Measurements from ENCODE around the gene PBX2.

PBX2 gene

GRCh38 chr6:32170294-32170693, 19.7 kb downstream of the PBX2 start:
- no peak for DNase-seq

GRCh38 chr6:32168807-32169591, 21.0 kb downstream of the PBX2 start:
- no peak for DNase-seq

GRCh38 chr6:32168350-32168749, 21.7 kb downstream of the PBX2 start:
- no peak for DNase-seq

- no peak for DNase-seq
These were observed 22.2 kb downstream of the PBX2 start for GRCh38 chr6:32167761-32168262.

DNA sequence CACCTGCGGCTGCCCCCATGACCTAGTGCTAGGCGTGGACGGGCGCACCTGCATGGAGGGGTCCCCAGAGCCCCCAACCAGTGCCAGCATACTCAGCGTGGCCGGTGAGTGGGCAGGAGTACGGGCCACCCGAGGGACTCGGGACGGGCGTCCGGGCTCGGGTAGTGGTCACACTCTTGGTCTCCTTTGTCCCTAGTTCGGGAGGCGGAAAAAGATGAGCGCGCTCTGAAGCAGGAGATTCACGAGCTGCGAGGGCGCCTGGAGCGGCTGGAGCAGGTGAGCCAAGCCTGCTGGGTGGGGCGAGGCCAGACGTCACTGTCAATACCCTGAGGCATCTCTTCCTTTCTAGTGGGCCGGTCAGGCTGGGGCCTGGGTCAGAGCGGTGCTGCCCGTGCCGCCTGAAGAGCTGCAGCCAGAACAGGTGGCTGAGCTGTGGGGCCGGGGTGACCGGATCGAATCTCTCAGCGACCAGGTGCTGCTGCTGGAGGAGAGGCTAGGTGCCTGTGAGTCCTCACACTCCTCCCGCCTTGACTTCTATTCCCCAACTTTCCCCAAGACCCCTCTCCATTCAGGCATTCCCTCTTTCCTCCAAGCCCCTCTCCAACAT, 22.7 kb downstream of the PBX2 start:
- no peak for DNase-seq

GRCh38 chr6:32166411-32167061, 23.5 kb downstream of the PBX2 start:
- DNase-seq: no peak

GRCh38 chr6:32164295-32164694, 25.7 kb downstream of the PBX2 start, which contains the start of gene EGFL8:
Gene EGFL8, plus strand, starts transcription at chr6:32164595. Its CDS starts 1,571 bp downstream, at chr6:32166166.
- no peak for DNase-seq

GRCh38 chr6:32163559-32164258, 26.3 kb downstream of the PBX2 start:
- no peak for DNase-seq

DNA sequence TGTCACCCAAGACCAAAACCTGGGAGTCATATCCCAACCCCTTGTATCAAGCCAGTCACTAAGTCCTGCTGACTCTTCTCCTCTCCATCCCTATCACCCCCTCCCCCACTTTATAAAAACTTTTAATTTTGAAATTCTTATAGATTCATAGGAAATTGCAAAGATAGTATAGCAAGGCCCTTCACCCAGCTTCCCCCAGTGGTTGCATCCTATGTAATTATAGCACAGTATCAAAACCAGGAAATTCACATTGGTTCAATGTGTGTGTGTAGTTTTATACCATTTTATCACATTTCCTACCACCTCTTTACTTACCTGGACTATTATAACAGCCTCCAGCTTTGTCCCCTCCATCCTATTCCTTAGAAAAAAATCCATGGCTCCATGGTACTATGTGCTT, 31.9 kb downstream of the PBX2 start:
- DNase-seq: no peak

DNA sequence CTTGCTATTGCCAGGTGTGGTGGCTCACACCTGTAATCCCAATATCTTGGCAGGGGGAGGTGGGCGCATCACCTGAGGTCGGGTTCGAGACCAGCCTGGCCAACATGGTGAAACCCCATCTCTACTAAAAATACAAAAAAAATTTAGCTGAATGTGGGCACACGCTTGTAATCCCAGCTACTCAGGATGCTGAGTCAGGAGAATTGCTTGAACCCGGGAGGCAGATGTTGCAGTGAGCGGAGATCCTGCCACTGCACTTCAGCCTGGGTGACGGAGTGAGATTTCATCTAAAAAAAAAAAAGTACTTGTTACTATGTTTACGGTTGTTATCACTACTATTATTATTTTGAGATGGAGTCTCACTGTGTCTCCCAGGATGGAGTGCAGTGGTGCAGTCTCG, 33.1 kb downstream of the PBX2 start:
- DNase-seq: no peak

DNA sequence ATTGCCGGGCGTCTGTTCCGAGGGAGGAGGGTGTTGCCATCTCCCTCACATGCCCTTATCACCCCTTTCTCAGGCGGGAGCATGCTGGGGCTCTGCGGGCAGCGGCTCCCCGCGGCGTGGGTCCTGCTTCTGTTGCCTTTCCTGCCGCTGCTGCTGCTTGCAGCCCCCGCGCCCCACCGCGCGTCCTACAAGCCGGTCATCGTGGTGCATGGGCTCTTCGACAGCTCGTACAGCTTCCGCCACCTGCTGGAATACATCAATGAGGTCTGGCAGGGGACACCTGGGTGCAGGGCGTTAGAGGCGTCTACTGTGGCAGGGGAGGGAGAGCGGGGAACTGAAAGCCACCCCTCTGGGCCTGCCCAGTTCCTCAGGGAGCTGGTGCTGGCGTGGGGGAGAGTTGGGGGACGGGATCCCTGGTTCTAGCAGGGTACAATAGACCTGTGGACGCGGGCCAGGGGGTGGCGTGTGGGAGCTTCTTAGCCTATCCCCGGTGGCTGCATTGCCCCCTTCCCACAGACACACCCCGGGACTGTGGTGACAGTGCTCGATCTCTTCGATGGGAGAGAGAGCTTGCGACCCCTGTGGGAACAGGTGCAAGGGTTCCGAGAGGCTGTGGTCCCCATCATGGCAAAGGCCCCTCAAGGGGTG, 35.4 kb downstream of the PBX2 start:
- peak; percentile 53 for DNase-seq

DNA sequence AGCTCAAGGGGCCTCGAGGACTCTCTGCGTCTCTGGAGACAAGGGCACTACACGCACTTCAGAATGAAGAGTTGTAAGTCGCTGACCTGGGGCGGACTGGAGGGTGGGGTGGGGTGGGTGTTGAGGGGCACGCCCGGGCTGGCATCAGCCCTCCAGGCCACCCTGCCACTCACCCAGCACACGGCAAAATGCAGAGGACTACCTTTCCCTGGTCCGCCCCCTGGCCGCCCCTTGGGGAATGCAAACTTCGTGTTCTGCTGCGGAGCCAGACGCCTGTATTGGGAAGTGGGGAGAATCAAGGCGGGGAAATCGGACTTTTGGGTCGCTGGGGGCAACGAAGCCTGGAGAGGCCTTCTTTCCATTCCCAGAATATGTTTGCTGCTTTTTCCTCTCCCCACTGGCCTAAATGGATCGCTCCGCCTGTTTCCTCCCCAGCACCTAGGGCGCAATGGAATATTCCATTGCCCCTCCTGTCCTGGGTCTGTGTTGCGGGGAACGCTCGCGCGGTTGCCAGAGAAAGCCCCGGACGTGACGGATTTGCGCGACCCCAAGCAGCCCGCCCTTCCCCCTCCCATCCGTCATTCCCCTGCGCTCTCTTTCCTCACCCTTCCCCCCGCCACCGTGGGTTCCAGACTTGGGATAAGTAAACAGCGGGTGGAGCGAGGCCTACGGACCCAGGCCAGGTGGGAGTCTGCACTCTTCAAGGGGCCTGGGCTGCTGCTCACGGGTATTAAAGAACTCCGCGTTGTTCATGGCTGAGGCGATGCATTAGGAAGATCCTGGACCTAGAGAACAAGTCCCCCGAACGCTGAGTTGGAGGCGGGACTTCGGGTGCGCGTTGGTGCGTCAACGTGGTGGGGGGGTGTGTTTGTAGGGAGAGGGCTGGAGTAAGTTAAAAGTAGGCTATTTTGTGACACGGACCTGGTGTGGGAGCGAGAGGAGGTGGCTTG, 36.2 kb downstream of the PBX2 start, which contains the start of gene PPT2:
Gene PPT2, plus strand, starts transcription at position 578 of the 950 bp plus-strand sequence. CDS start 454 bp downstream, outside the sequence.
- peak; percentile 54 for DNase-seq

- DNase-seq: no peak
These were observed 37.0 kb downstream of the PBX2 start for GRCh38 chr6:32152769-32153563.

GRCh38 chr6:32151863-32152768, 37.9 kb downstream of the PBX2 start, which contains the start of gene PRRT1:
Gene PRRT1, minus strand, starts transcription at chr6:32151939. Its CDS starts 112 bp downstream, at chr6:32151827.
- no peak for DNase-seq

GRCh38 chr6:32151181-32151862, 38.7 kb downstream of the PBX2 start:
- no peak for DNase-seq

DNA sequence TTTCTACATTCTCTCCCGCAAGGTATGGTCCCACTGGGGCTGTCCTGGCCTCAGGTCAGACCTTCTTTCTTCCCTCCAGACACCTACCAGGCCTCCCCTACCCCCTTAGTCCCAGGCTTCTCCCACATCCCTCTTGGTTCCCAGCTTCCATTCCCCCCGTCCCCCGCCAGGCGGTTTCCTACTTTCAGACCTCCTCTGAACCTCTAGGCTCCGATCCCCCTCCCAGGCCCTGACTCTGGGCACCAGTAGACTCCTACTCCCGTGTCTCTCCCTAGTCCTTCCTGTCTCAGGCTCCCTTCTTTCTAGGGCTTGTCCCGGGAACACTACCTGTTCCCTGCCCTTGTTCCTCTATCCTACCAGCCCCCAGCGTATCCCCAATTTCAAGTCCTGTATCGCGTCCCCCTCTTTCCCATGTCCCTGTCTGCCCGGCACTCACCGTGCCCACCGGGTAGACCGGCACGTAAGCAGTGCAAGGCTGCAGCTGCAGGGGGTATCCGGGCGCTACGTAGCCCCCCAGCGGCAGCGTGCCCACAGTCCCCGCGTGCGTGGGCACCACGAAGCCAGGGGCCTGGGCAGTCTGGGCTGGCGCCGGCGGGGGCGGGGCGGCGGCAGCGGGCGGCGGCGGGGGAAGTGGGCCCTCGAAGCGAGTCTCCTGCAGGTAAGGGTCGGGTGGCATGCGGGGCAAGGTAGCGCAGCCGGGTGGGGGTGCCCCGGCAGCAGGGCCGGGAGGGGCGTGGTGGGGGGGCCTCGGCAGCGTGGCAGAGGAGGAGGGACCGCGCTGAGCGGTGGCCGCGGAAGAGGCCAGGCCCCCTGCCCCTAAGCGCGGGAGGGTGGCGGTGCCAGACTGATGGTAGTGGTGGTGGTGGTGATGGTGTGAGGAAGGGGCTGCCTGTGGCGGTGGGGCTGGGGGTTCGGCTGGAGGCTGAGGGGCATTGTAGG, 39.8 kb downstream of the PBX2 start:
- no peak for DNase-seq

DNA sequence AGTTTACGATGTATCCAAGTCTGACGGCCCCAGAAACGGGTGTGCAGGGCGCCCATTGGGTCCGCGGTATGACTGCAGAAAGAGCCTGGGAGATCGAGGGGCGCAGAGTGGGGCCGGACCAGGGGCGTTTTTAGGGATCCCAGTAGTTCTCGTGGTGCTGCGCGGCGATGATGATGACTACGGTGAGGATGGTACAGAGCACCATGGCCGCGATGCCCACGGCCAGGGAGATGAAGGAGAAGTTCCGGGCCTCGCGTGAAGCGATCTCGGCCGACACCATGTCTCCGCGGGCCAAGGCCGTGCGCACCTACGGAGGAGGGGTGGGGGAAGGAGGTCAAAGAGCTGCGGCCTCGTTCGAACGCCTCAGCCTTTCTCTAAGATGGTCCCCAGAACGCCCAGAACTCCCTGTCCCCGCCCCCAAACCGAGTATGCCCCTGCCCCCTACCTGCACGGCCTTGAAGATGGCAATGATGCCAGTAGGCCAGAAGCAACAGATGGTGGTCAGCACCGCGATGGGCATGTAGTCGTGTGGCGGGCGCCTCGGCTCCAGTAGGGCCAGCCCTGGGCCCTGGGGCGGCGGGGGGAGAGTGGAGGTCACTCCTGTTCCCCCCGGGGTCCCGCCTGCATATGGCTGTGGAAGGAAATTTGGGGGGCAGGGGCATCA, 40.8 kb downstream of the PBX2 start:
- no peak for DNase-seq

Measured in NCI-H1092 treated with DMSO at 0.1 percent for 48 hours (cell line).